Brain microvascular endothelial cell (primary cell): ENCODE results near the gene GINS3.
A peak's percentile ranks its signal among the peaks of the same experiment; 100 is the strongest.

Experiments
- DNase-seq: peaks from one replicate; pipeline ENCODE4 v3.0.0-alpha.2; 2020
- H3K27ac ChIP-seq: fragments of 250-450 bp; sonication (Bioruptor Pico); 2 replicates; pipeline ENCODE4 v1.5.1; 2020; ENCODE audit warnings: mild to moderate bottlenecking, moderate library complexity
- H3K27me3 ChIP-seq: fragments of 250-450 bp; sonication (Bioruptor Pico); replicated peaks from 2 replicates; pipeline ENCODE4 v1.5.1; 2020; ENCODE audit warnings: mild to moderate bottlenecking
- H3K36me3 ChIP-seq: fragments of 250-450 bp; sonication (Bioruptor Pico); replicated peaks from 2 replicates; pipeline ENCODE4 v1.5.1; 2020; ENCODE audit warnings: mild to moderate bottlenecking
- H3K4me3 ChIP-seq: 2 replicates; pipeline ENCODE4 v1.5.1; 2011; ENCODE audit warnings: low read depth, mild to moderate bottlenecking, control low read depth, low read length, moderate library complexity
- in situ Hi-C: cut with HindIII; loops from 2 replicates; pipeline ENCODE4 v1.10.0; 2017; ENCODE audit warnings: low sequenced_read_pairs, low pct_ligation_motif_present
- TF ChIP-seq, protein P1 (sequence below): IDR thresholded peaks from 2 replicates; pipeline ENCODE4 v1.5.1; 2011; ENCODE audit warnings: low read depth, mild to moderate bottlenecking, moderate library complexity, low read length, control low read depth, inconsistent platforms; ENCODE audit errors: missing control alignments

GINS3 gene

DNA sequence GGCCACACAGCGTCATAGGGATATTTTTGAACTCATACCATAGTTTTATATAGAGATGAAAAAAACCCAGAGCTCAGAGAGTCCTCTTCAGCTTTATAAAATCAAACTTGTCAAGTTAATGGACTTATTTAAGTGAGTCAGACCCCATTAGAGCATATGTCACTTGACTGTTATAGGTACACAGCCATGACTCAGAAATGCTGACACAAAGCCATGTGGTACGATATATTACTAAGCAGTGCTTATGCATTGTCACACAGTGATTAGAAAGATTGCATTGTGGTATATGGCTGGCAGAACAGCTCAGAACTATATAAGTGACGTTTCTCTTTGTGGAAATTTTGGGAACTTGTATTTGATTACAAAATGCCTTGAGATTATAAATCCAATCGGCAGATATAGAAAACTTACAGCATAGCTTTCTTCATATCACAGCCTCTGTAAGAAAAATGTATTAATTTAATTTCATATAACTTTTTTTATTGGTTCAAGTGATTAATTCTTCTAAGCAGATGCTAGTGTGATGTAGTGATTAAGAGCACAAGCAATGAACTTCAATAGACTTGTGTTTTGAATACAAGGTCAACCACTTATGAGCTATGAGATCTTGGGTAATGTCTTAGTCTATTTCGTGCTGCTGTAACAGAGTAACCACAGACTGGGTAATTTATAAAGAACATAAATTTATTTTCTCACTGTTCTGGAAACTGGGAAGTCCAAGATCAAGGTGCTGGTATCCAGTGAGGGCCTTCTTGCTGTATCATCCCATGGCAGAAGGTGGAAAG lies 25.8 kb upstream of the GINS3 start:
- in situ Hi-C loops = no loop called here

DNA sequence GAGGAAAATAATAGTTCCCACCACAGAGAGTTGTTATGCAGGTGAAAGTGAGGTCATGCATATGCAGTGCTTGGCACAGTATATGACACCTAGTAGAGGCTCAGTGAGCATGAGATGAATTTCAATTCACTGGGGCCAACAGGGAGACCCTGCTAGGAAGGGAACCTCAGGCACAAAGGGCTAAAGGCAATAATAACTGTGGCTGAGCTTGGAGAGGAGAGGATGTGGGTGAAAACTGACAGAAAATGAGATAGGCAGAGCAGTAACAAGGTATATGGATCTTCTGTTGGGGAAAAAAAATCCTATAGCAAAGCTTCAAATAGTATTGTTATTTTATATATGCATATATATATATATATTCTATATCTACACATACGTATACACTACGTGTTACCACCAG lies 25.0 kb upstream of the GINS3 start:
- in situ Hi-C loops = no loop called here

More for the DNA sequence above, 25.8 kb upstream of the GINS3 start:
- Histone ChIP-seq H3K27me3 (no peaks in the 10 kb centered on the region), H3K36me3 (no peaks in the 10 kb centered on the region), H3K4me3 (no peak overlapping the region), H3K27ac (no peak overlapping the region)
- TF ChIP-seq, protein P1, sequence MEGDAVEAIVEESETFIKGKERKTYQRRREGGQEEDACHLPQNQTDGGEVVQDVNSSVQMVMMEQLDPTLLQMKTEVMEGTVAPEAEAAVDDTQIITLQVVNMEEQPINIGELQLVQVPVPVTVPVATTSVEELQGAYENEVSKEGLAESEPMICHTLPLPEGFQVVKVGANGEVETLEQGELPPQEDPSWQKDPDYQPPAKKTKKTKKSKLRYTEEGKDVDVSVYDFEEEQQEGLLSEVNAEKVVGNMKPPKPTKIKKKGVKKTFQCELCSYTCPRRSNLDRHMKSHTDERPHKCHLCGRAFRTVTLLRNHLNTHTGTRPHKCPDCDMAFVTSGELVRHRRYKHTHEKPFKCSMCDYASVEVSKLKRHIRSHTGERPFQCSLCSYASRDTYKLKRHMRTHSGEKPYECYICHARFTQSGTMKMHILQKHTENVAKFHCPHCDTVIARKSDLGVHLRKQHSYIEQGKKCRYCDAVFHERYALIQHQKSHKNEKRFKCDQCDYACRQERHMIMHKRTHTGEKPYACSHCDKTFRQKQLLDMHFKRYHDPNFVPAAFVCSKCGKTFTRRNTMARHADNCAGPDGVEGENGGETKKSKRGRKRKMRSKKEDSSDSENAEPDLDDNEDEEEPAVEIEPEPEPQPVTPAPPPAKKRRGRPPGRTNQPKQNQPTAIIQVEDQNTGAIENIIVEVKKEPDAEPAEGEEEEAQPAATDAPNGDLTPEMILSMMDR = no peak
- DNase-seq = peak; percentile 28

DNA sequence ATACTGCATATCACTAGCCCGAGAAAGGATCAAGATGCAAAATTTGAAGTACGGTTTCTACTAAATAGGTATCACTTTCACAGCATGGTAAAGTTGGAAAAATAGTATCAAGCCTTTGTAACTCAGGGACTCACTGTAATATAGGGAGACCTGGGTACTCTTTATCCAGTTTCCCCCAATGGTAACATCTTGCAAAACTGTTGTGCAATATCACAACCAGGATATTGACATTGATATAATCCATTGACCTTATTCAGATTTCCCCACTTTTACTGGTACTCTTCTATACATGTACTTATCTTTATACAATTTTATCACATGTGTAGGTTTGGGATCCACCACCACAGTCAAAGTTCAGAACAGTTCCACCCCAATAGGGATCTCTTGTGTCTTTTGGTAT lies 20.4 kb upstream of the GINS3 start:
- TF ChIP-seq, protein P1 = no peak
- H3K4me3 ChIP-seq = no peak overlapping the region
- in situ Hi-C loops = no loop called here
- no peak for DNase-seq
- no peaks in the 10 kb centered on the region for H3K27me3 ChIP-seq
- H3K27ac ChIP-seq = no peak overlapping the region
- H3K36me3 ChIP-seq = no peaks in the 10 kb centered on the region

More for the DNA sequence above, 25.0 kb upstream of the GINS3 start:
- H3K27me3 ChIP-seq = no peaks in the 10 kb centered on the region
- H3K36me3 ChIP-seq = no peaks in the 10 kb centered on the region
- no peak overlapping the region for H3K27ac ChIP-seq
- no peak overlapping the region for H3K4me3 ChIP-seq
- DNase-seq = no peak
- TF ChIP-seq, protein P1 = no peak

DNA sequence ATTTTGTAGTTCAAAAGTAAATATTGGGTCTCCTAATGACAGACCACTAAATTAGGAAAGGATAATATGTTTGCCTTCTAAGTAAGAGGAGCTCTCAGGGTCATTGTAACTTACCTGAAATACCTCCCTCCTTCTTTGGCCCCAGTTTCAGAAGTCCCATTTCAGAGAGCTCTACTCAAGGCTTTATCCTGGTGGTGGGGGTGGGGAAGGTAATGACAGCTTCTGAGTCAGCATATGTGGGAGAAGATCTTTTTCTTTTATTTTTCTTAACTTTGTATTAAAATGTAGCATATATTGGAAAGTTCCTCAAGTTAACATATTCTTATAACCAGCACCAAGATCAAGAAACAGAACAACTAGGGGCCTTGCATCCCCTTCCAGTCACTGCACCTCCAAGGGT lies 16.9 kb upstream of the GINS3 start:
- TF ChIP-seq, protein P1 = no peak
- Histone ChIP-seq H3K36me3 (no peaks in the 10 kb centered on the region), H3K27me3 (no peaks in the 10 kb centered on the region), H3K4me3 (no peak overlapping the region), H3K27ac (no peak overlapping the region)
- in situ Hi-C loops = no loop called here
- no peak for DNase-seq

DNA sequence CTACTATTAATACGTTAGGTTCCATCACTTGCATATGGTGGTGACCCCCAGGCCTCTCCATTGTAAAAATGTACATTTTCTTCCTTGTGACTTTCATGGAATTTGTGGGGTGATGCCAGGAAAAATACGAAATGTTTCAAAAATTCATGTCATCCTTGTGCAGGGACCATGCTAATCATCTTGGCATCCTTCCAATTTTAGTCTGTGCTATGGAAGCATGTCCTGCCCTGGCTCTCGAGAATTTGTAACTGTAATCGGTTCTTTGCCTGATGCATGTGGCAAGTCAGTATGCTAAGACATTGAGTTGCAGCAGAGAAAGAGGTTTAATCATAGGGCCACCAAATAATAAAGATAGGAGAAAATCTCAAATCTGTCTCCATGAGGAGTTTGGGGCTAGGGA lies 14.3 kb upstream of the GINS3 start:
- Histone ChIP-seq H3K27ac (no peak overlapping the region), H3K4me3 (no peak overlapping the region), H3K36me3 (no peaks in the 10 kb centered on the region), H3K27me3 (no peaks in the 10 kb centered on the region)
- no peak for DNase-seq
- in situ Hi-C loops = no loop called here
- TF ChIP-seq, protein P1 = no peak

DNA sequence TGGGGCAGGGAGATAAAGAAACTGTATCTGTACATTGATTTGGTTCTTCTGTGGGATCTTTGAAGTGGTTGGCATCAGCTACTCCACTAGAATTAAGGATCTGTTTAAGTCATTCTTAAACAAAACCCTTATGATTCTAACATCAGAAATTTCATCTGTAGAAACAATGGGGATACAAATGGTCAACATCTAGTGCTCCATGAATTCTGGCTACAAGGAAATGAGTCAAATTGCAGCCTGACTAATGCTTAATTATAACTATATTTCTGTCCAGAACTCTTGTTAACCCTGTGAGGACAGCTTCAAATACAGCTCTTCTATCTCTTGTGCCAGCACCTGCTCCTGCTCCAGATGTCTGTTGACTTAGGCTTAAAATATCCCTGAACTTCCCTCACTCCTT lies 13.9 kb upstream of the GINS3 start:
- TF ChIP-seq, protein P1 = no peak
- in situ Hi-C loops = no loop called here
- Histone ChIP-seq H3K36me3 (no peaks in the 10 kb centered on the region), H3K4me3 (no peak overlapping the region), H3K27me3 (no peaks in the 10 kb centered on the region), H3K27ac (no peak overlapping the region)
- DNase-seq = no peak
